Adrenal gland (tissue), 12 donors: ENCODE results near the gene BTBD6. TPM values are rescaled to one million over a fixed set of nuclear protein-coding genes. Genes with fewer than 3 reads are reported as not detected.

ENCODE experiments used
- DNase-seq, 7 donors: peaks; one replicate each; pipeline ENCODE4 v3.0.0-alpha.2; 2019 to 2020
- H3K27ac ChIP-seq, 5 donors: fragments of 200-600 bp; sonication (generic) in 4 of 5; 1 replicate in 3 of 5; 2 replicates in 2 of 5; pipeline versions ENCODE4 v1.5.1 to v1.8.0; 2016 to 2020; ENCODE audit warnings: mild to moderate bottlenecking in 1 of 5
- H3K27me3 ChIP-seq: fragments of 200-600 bp; 2 replicates; pipeline ENCODE4 v1.8.0; 2021
- H3K36me3 ChIP-seq, 2 donors: fragments of 200-600 bp; replicated peaks in 1 of 2; 1 replicate in 1 of 2; 2 replicates in 1 of 2; pipeline versions ENCODE4 v1.5.1 to v1.8.0; 2018 to 2022
- H3K4me1 ChIP-seq, 2 donors: fragments of 200-600 bp; replicated peaks in 1 of 2; 1 replicate in 1 of 2; 2 replicates in 1 of 2; pipeline versions ENCODE4 v1.5.1 to v1.8.0; 2018 to 2021
- H3K4me3 ChIP-seq, 4 donors: fragments of 200-600 bp; sonication (generic) in 3 of 4; one replicate each; pipeline ENCODE4 v1.5.1; 2016 to 2018
- H3K9me3 ChIP-seq, 3 donors: fragments of 200-600 bp; sonication (generic) in 1 of 3; replicated peaks in 1 of 3; 1 replicate in 2 of 3; 2 replicates in 1 of 3; pipeline versions ENCODE4 v1.5.1 to v1.8.0; 2016 to 2021
- CTCF ChIP-seq, 6 experiments: fragments of 450-650 bp in 4 of 6; fragments of 200-600 bp in 2 of 6; sonication (generic) in 1 of 6; IDR thresholded peaks; 1 replicate in 5 of 6; 2 replicates in 1 of 6; pipeline versions ENCODE4 v1.5.1 to v1.8.0; 2016 to 2021; ENCODE audit warnings: antibody characterized with exemption in 6 of 6, mild to moderate bottlenecking in 2 of 6, moderate library complexity in 1 of 6
- POLR2A ChIP-seq, 2 donors: fragments of 450-650 bp; IDR thresholded peaks; one replicate each; pipeline ENCODE4 v1.6.1; 2017; ENCODE audit warnings: antibody characterized with exemption in 2 of 2, mild to moderate bottlenecking in 2 of 2, moderate library complexity in 1 of 2
- WGBS, 4 donors: extraction: QIAGEN DNeasy Blood & Tissue Kit in 2 of 4; methylation state at CpG; one replicate each; pipeline versions ENCODE4 v1.1.5 to v1.1.7; 2013 to 2017; 5-methylcytosine and 5-hydroxymethylcytosine counted together
- intact Hi-C, 2 donors: fragments of 100-400 bp; cut with DNase I; formaldehyde crosslinking; loops; one replicate each; pipeline versions ENCODE4 v1.14.1 to v1.15.0; 2022 to 2023
- polyA plus RNA-seq, 3 donors: library from polyadenylated mRNA; stranded (reverse); fragments of 200-250 nt in 2 of 3; fragments of 350-450 nt in 1 of 3; fragmentation: Illumina TruSeq in 1 of 3; extraction: RNeasy Lipid Tissue Mini Kit (QIAGEN cat#74804) in 1 of 3; gene quantifications; one replicate each; pipeline ENCODE4 v1.2.3, GENCODE V29; 2013 to 2014
- total RNA-seq, 9 donors: library from RNA; depleted of rRNA in 4 of 9; stranded (reverse); fragments of >200 nt in 4 of 9; fragments of 120-200 nt in 1 of 9; fragmentation: NEBNext Ultra II Directional in 1 of 9; extraction: Animal tissue kit (Norgen Biotek cat#: 25700) in 1 of 9; gene quantifications; one replicate each; pipeline versions ENCODE4 v1.1.0 to v1.2.4, GENCODE V29; 2013 to 2023
- donor health status: healthy with polysubstance abuse.
- donor health status: Bipolar disorder and iron deficiency.
- donor health status: DM: yes; HTN: yes; CAD: no.
- donor health status: DM: no; HTN: no; CAD: no.
- donor health status: DM: no; HTN: no; CAD: no.
- donor health status: DM: yes; HTN: yes; CAD: no.

Gene BTBD6
- total and polyA plus RNA-seq, 12 donors = 14.3 to 78.5 (median 33.6) TPM

- intact Hi-C loops = no loop called here
- no peak for TF ChIP-seq POLR2A (IDR thresholded peaks at IDR 0.05)
- no peak for TF ChIP-seq CTCF (IDR thresholded peaks at IDR 0.05)
- Histone ChIP-seq H3K9me3 (no peaks in the 10 kb centered on the region), H3K36me3 (peaks cover 0 to 14% of the 10 kb centered on the region in 2 donors), H3K4me3 (no peak overlapping the region), H3K27ac (no peak overlapping the region), H3K27me3 (no peaks in the 10 kb centered on the region), H3K4me1 (peaks cover 0 to 9% of the 10 kb centered on the region in 2 donors)
- DNase-seq = no peak
- WGBS, 4 donors = 87 to 96% (median 89%) methylated on average over 4 to 19 of the region's 19 CpGs
These were observed 6.7 kb upstream of the BTBD6 start for GRCh38 chr14:105241641-105242040.

- intact Hi-C loops = no loop called here
- peaks cover 0 to 18% of the 10 kb centered on the region in 2 donors for H3K36me3 ChIP-seq
- DNase-seq = no peak
- no peak for TF ChIP-seq POLR2A (IDR thresholded peaks at IDR 0.05)
- TF ChIP-seq CTCF (IDR thresholded peaks at IDR 0.05) = no peak
- no peaks in the 10 kb centered on the region for H3K9me3 ChIP-seq
- peaks cover 6 to 20% of the 10 kb centered on the region in 2 donors for H3K4me1 ChIP-seq
- no peaks in the 10 kb centered on the region for H3K27me3 ChIP-seq
- H3K4me3 ChIP-seq = no peak overlapping the region
- H3K27ac ChIP-seq = no peak overlapping the region
- WGBS, 4 donors = 78 to 97% (median 87%) methylated on average over 10 of the region's 10 CpGs
These were observed 4.0 kb upstream of the BTBD6 start for GRCh38 chr14:105244334-105244733.

GRCh38 chr14:105247026-105247425 lies 1.3 kb upstream of the BTBD6 start:
- no peak for DNase-seq
- Histone ChIP-seq H3K9me3 (no peaks in the 10 kb centered on the region), H3K36me3 (peaks cover 0 to 30% of the 10 kb centered on the region in 2 donors), H3K4me1 (peaks cover 6 to 24% of the 10 kb centered on the region in 2 donors), H3K27ac (no peak overlapping the region), H3K4me3 (no peak overlapping the region), H3K27me3 (no peaks in the 10 kb centered on the region)
- intact Hi-C loops = no loop called here
- 94 to 97% (median 94%) methylated on average over 15 to 16 of the region's 16 CpGs for WGBS, 4 donors
- TF ChIP-seq POLR2A (IDR thresholded peaks at IDR 0.05) = no peak
- TF ChIP-seq CTCF (IDR thresholded peaks at IDR 0.05) = no peak

GRCh38 chr14:105247715-105248367 lies 492 bp upstream of the BTBD6 start:
- peak in 1 of 6 experiments; percentile 5 for TF ChIP-seq CTCF (IDR thresholded peaks at IDR 0.05)
- no peak for TF ChIP-seq POLR2A (IDR thresholded peaks at IDR 0.05)
- Histone ChIP-seq H3K27ac (peak overlapping the region in 4 of 5 donors; percentile 40 to 100 (median 86)), H3K4me1 (peaks cover 6 to 24% of the 10 kb centered on the region in 2 donors), H3K36me3 (peaks cover 0 to 33% of the 10 kb centered on the region in 2 donors), H3K9me3 (no peaks in the 10 kb centered on the region), H3K4me3 (peak overlapping the region in 2 of 4 donors; percentile 26 to 91), H3K27me3 (no peaks in the 10 kb centered on the region)
- peak in 3 of 7 donors; percentile 33 to 63 (median 41) for DNase-seq
- intact Hi-C loops = no loop called here
- WGBS, 4 donors = 3 to 36% (median 20%) methylated on average over 15 to 42 of the region's 42 CpGs
